Measurements from ENCODE around the gene AGRN. TPM values are rescaled to one million over a fixed set of nuclear protein-coding genes. Genes with fewer than 3 reads are reported as not detected.

AGRN gene
- total RNA-seq, 1 donor from 2014 or later, result 114 TPM

DNA sequence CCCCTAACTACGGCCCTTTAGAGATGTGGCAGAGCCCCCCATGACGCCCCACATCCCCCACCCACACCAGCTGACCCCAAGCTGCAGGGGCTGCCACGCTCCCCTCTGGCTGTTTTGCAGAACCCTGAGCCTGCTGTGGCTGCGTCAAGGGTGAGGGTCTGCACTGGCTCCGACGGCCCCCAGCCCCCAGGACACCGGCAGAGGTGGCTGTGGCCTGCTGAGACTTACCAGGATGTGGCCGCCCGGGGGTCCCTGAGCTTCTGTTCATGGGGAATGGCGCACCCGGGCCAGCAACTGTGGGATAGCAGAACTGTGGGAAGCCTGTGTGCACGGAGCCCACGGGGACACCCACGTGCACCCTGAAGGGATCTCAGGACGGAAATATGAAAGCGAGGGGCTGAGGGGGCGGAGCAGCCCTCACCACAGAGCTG, 67.0 kb downstream of the AGRN start:
- DNase-seq, result peak; percentile 23
- no peaks in the 10 kb centered on the region for H3K36me3 ChIP-seq
- TF ChIP-seq, protein P1, sequence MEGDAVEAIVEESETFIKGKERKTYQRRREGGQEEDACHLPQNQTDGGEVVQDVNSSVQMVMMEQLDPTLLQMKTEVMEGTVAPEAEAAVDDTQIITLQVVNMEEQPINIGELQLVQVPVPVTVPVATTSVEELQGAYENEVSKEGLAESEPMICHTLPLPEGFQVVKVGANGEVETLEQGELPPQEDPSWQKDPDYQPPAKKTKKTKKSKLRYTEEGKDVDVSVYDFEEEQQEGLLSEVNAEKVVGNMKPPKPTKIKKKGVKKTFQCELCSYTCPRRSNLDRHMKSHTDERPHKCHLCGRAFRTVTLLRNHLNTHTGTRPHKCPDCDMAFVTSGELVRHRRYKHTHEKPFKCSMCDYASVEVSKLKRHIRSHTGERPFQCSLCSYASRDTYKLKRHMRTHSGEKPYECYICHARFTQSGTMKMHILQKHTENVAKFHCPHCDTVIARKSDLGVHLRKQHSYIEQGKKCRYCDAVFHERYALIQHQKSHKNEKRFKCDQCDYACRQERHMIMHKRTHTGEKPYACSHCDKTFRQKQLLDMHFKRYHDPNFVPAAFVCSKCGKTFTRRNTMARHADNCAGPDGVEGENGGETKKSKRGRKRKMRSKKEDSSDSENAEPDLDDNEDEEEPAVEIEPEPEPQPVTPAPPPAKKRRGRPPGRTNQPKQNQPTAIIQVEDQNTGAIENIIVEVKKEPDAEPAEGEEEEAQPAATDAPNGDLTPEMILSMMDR (IDR thresholded peaks at IDR 0.05), result no peak
- intact Hi-C loops (cut with DNase I), result no loop called here
- H3K9me3 ChIP-seq, result no peaks in the 10 kb centered on the region
- no peaks in the 10 kb centered on the region for H3K4me1 ChIP-seq
- H3K27me3 ChIP-seq (ENCODE audit: low read depth), result no peaks in the 10 kb centered on the region
- no peak overlapping the region for H3K27ac ChIP-seq
- no peak for ATAC-seq
- no peak overlapping the region for H3K4me3 ChIP-seq

DNA sequence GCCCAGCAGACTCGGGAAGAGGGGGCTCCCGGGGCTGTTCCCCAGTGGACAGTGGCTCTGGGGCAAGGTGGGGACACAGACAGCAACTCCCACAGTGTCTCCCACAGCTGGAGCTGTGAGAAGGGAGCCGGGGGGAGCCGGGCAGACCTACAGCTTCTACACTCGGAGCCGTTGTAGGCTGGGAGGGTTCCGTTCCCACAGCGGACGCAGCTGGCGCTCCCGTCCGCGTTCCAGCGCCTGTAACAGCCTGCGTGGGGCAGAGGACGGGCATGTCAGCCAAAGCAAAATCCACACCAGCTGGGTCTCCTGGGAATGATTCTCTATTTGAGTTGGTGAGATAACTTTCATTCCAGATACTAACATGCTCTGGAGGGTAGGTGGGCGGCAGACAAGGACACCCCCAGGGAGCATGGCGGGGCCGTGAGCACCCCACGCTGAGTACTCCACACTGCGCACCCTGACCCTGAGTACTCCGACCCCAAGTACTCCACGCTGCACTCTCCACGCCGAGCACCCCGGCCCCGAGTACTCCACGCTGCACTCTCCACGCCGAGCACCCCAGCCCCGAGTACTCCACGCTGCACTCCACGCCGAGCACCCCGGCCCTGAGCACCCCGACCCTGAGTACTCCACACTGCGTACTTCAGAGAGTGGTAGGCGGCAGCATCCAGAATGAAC, 67.6 kb downstream of the AGRN start:
- Histone ChIP-seq H3K27me3 (ENCODE audit: low read depth) (no peaks in the 10 kb centered on the region), H3K36me3 (no peaks in the 10 kb centered on the region), H3K9me3 (no peaks in the 10 kb centered on the region), H3K4me3 (no peak overlapping the region), H3K4me1 (no peaks in the 10 kb centered on the region), H3K27ac (no peak overlapping the region)
- DNase-seq, result peak; percentile 36
- TF ChIP-seq, protein P1 (IDR thresholded peaks at IDR 0.05), result no peak
- ATAC-seq, result no peak
- intact Hi-C loops (cut with DNase I), result no loop called here

DNA sequence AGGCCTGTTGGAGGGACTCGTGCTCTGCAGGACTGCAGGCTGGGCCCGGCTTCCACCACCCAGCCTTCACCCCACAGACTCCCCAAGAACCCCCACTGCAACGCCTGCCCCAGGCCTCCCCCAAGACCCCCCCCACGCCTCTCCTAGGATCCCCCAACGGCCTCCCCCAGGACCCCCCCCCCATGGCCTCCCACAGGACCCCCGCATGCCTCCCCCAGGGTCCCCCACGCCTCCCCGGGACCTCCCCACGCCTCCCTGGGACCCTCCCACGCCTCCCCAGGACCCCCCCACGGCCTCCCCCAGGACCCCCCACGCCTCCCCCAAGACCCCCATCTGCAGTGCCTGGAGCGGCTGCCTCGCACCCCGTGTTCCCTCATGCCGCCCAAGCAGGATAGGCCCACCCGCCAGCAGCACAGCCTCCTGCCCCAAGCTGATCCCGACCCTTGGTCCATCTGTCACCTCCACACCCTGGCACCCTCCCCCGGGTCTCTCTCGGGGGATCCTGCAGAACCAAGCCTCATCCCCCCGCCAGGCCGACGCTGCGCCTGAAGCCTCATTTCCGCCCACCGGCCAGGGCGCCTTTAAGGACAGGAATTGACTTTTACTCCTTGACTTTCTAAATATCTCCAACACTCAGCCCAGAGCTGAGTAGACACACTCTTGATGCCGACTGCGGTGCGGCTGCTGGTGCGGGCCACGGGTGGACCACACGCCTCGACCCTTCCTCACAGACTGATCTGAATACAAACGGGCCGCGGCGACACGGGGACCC, 68.3 kb downstream of the AGRN start:
- Histone ChIP-seq H3K4me1 (no peaks in the 10 kb centered on the region), H3K27ac (no peak overlapping the region), H3K36me3 (no peaks in the 10 kb centered on the region), H3K9me3 (no peaks in the 10 kb centered on the region), H3K4me3 (no peak overlapping the region), H3K27me3 (ENCODE audit: low read depth) (no peaks in the 10 kb centered on the region)
- ATAC-seq, result no peak
- TF ChIP-seq, protein P1 (IDR thresholded peaks at IDR 0.05), result no peak
- DNase-seq, result peak; percentile 43
- intact Hi-C loops (cut with DNase I), result no loop called here

DNA sequence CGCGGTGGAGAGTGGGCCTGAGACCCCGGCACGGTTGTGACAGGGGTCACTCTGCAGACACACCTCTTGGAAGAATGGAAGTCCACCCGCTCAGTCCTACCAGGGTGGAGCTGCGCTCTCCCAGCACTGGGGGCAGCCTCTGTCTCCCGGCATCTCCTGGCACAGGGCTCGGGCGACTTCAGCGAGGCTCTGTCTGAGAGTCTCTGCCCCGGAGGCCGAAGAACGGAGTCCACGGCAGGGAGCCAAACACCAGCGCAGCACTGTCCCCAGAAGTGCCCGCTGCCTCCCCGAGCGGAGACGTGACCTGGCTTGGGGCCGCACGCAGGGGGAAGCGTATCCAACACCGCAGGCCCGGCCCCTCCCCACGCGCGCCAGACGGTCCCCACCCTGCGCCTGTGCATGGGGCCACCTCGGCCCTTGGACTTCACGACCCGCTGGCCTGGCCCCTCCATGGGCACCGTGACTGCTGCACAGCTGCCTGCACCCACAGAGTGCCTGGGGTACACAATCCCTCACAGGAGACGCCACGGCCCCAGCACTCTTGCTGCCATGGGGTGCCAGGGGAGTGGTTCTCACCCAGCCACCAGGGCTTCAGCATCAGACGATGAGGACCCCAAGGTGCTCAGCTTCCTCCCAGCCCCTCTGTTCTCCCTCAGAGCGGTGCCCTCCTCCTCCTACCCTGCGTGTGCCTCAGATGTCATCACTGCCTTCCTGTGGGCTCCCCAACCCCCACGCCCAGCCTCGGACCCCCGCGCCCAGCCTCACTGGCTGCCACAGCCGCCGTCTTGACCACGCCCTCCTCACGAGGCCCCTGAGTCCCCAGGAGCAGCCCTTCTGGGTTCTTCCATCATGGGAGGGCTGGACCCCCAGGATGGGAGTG, 69.1 kb downstream of the AGRN start:
- intact Hi-C loops (cut with DNase I), result no loop called here
- H3K4me3 ChIP-seq, result no peak overlapping the region
- peak; percentile 41 for DNase-seq

More for the DNA sequence above, 69.1 kb downstream of the AGRN start:
- Histone ChIP-seq H3K27me3 (ENCODE audit: low read depth) (no peaks in the 10 kb centered on the region), H3K4me1 (no peaks in the 10 kb centered on the region), H3K9me3 (no peaks in the 10 kb centered on the region), H3K27ac (no peak overlapping the region), H3K36me3 (no peaks in the 10 kb centered on the region)
- no peak for ATAC-seq
- TF ChIP-seq, protein P1 (IDR thresholded peaks at IDR 0.05), result no peak
